ENCODE results near the gene MBOAT7. TPM values are rescaled to one million over a fixed set of nuclear protein-coding genes. Genes with fewer than 3 reads are reported as not detected.

Gene MBOAT7
- polyA plus RNA-seq, 1 donor (not counting 4 experiments of a cell fraction or from before 2014, with no cell fraction given), result 41.3 TPM

GRCh38 chr19:54190503-54191010 is 1.2 kb upstream of the MBOAT7 start:
- no peak for TF ChIP-seq EZH2 (IDR thresholded peaks at IDR 0.05; ENCODE audit: low read length)
- TF ChIP-seq, protein P1, sequence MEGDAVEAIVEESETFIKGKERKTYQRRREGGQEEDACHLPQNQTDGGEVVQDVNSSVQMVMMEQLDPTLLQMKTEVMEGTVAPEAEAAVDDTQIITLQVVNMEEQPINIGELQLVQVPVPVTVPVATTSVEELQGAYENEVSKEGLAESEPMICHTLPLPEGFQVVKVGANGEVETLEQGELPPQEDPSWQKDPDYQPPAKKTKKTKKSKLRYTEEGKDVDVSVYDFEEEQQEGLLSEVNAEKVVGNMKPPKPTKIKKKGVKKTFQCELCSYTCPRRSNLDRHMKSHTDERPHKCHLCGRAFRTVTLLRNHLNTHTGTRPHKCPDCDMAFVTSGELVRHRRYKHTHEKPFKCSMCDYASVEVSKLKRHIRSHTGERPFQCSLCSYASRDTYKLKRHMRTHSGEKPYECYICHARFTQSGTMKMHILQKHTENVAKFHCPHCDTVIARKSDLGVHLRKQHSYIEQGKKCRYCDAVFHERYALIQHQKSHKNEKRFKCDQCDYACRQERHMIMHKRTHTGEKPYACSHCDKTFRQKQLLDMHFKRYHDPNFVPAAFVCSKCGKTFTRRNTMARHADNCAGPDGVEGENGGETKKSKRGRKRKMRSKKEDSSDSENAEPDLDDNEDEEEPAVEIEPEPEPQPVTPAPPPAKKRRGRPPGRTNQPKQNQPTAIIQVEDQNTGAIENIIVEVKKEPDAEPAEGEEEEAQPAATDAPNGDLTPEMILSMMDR (optimal IDR thresholded peaks at IDR 0.05 in 1 of 3, IDR thresholded peaks at IDR 0.05 in 1 of 3, conservative IDR thresholded peaks at IDR 0.05 in 1 of 3; ENCODE audit: extremely low read depth in 1 of 3, insufficient read depth in 2 of 3, low read length in 3 of 3), result no peak
- Histone ChIP-seq H4K20me1 (ENCODE audit: control insufficient read depth, extremely low read depth, insufficient read depth, low read length) (no peaks in the 10 kb centered on the region), H3K9ac (ENCODE audit: control insufficient read depth, extremely low read depth, insufficient read depth, low read length) (peak overlapping the region; percentile 99), H3K4me1 (ENCODE audit: control insufficient read depth, extremely low read depth, insufficient read depth, low read length) (peaks cover 15% of the 10 kb centered on the region), H3K27me3 (ENCODE audit: control insufficient read depth, extremely low read depth, insufficient read depth, low read length) (no peaks in the 10 kb centered on the region), H3K9me3 (ENCODE audit: control insufficient read depth, low read depth, low read length) (no peaks in the 10 kb centered on the region), H3K79me2 (ENCODE audit: control insufficient read depth, insufficient read depth, low read length) (peaks cover 45% of the 10 kb centered on the region), H2AFZ (ENCODE audit: control insufficient read depth, low read length) (peak overlapping the region; percentile 98), H3K27ac (ENCODE audit: control insufficient read depth, insufficient read depth, low read length) (peak overlapping the region; percentile 99), H3K36me3 (ENCODE audit: control insufficient read depth in 2 of 2, extremely low read depth in 1 of 2, insufficient read depth in 2 of 2, low read length in 2 of 2) (peaks cover 17 to 20% of the 10 kb centered on the region in 2 experiments), H3K4me2 (ENCODE audit: control insufficient read depth, extremely low read depth, insufficient read depth, low read depth, low read length) (peak overlapping the region; percentile 95), H3K9me1 (ENCODE audit: control insufficient read depth, extremely low read depth, insufficient read depth, low read length) (no peaks in the 10 kb centered on the region), H3K4me3 (ENCODE audit: control insufficient read depth in 2 of 3, extremely low read depth in 1 of 3, insufficient read depth in 2 of 3, low read depth in 1 of 3, low read length in 3 of 3) (peak overlapping the region; percentile 68 to 95 (median 88))
- dilution Hi-C loops (cut with MboI; ENCODE audit: extremely low pct_ligation_motif_present, low sequenced_read_pairs), result no loop called here
- DNase-seq (ENCODE audit: low read depth, low spot score) (peak; percentile 96), FAIRE-seq (peak; percentile 80)

- peak; percentile 100 for DNase-seq (ENCODE audit: low read depth, low spot score)
- H3K9ac ChIP-seq (ENCODE audit: control insufficient read depth, extremely low read depth, insufficient read depth, low read length), result peak overlapping the region; percentile 99
- peak overlapping the region; percentile 66 for H3K4me2 ChIP-seq (ENCODE audit: control insufficient read depth, extremely low read depth, insufficient read depth, low read depth, low read length)
- dilution Hi-C loops (cut with MboI; ENCODE audit: extremely low pct_ligation_motif_present, low sequenced_read_pairs), result no loop called here
- no peaks in the 10 kb centered on the region for H3K9me3 ChIP-seq (ENCODE audit: control insufficient read depth, low read depth, low read length)
- H3K27me3 ChIP-seq (ENCODE audit: control insufficient read depth, extremely low read depth, insufficient read depth, low read length), result no peaks in the 10 kb centered on the region
- no peaks in the 10 kb centered on the region for H4K20me1 ChIP-seq (ENCODE audit: control insufficient read depth, extremely low read depth, insufficient read depth, low read length)
- H3K27ac ChIP-seq (ENCODE audit: control insufficient read depth, insufficient read depth, low read length), result peak overlapping the region; percentile 99
- H2AFZ ChIP-seq (ENCODE audit: control insufficient read depth, low read length), result peak overlapping the region; percentile 98
- H3K4me3 ChIP-seq (ENCODE audit: control insufficient read depth in 2 of 3, extremely low read depth in 1 of 3, insufficient read depth in 2 of 3, low read depth in 1 of 3, low read length in 3 of 3), result peak overlapping the region; percentile 82 to 95 (median 87)
- H3K79me2 ChIP-seq (ENCODE audit: control insufficient read depth, insufficient read depth, low read length), result peaks cover 45% of the 10 kb centered on the region
- no peaks in the 10 kb centered on the region for H3K9me1 ChIP-seq (ENCODE audit: control insufficient read depth, extremely low read depth, insufficient read depth, low read length)
- no peak for TF ChIP-seq EZH2 (IDR thresholded peaks at IDR 0.05; ENCODE audit: low read length)
- TF ChIP-seq, protein P1 (optimal IDR thresholded peaks at IDR 0.05 in 1 of 3, IDR thresholded peaks at IDR 0.05 in 1 of 3, conservative IDR thresholded peaks at IDR 0.05 in 1 of 3; ENCODE audit: extremely low read depth in 1 of 3, insufficient read depth in 2 of 3, low read length in 3 of 3), result no peak
- peaks cover 18 to 20% of the 10 kb centered on the region in 2 experiments for H3K36me3 ChIP-seq (ENCODE audit: control insufficient read depth in 2 of 2, extremely low read depth in 1 of 2, insufficient read depth in 2 of 2, low read length in 2 of 2)
- FAIRE-seq, result peak; percentile 94
- H3K4me1 ChIP-seq (ENCODE audit: control insufficient read depth, extremely low read depth, insufficient read depth, low read length), result peaks cover 15% of the 10 kb centered on the region
Measured at GRCh38 chr19:54189735-54190502, 539 bp upstream of the MBOAT7 start.

All from keratinocyte (primary cell).